Gastroesophageal sphincter (tissue), 4 donors: ENCODE measurements around the gene USP5. TPM values are rescaled to one million over a fixed set of nuclear protein-coding genes. Genes with fewer than 3 reads are reported as not detected.

Experiments
- ATAC-seq: fragments of 150-250 bp; one replicate; pipeline ENCODE4 v1.9.1; 2016; ENCODE audit warnings: mild to moderate bottlenecking, moderate library complexity
- H3K27ac ChIP-seq, 4 donors: fragments of 200-600 bp; sonication (generic) in 3 of 4; 1 replicate in 3 of 4; 2 replicates in 1 of 4; pipeline ENCODE4 v1.5.1; 2016 to 2019
- H3K27me3 ChIP-seq: fragments of 200-600 bp; sonication (generic); one replicate; pipeline ENCODE4 v1.5.1; 2019
- H3K36me3 ChIP-seq, 2 donors: fragments of 200-600 bp; sonication (generic); one replicate each; pipeline ENCODE4 v1.5.1; 2019; ENCODE audit warnings: control low read depth in 1 of 2
- H3K4me1 ChIP-seq, 3 donors: fragments of 200-600 bp; sonication (generic); 1 replicate in 2 of 3; 2 replicates in 1 of 3; pipeline ENCODE4 v1.5.1; 2016 to 2019; ENCODE audit warnings: control low read depth in 2 of 3
- H3K4me3 ChIP-seq, 2 donors: fragments of 200-600 bp; sonication (generic); one replicate each; pipeline ENCODE4 v1.5.1; 2019; ENCODE audit warnings: mild to moderate bottlenecking in 1 of 2, moderate library complexity in 1 of 2
- H3K9me3 ChIP-seq, 3 donors: fragments of 200-600 bp; sonication (generic); one replicate each; pipeline ENCODE4 v1.5.1; 2017 to 2019; ENCODE audit warnings: control low read depth in 2 of 3
- CTCF ChIP-seq, 4 experiments: fragments of 200-600 bp in 2 of 4; fragments of 450-650 bp in 2 of 4; sonication (generic) in 1 of 4; IDR thresholded peaks; one replicate each; pipeline ENCODE4 v1.5.1; 2017 to 2019; ENCODE audit warnings: antibody characterized with exemption in 4 of 4, mild to moderate bottlenecking in 2 of 4, moderate library complexity in 2 of 4
- EP300 ChIP-seq: sonication (generic); formaldehyde crosslinking; IDR thresholded peaks from one replicate; pipeline ENCODE4 v1.6.1; 2017; ENCODE audit warnings: antibody characterized with exemption, mild to moderate bottlenecking
- POLR2A ChIP-seq, 2 donors: fragments of 450-650 bp; IDR thresholded peaks; one replicate each; pipeline ENCODE4 v1.6.1; 2017; ENCODE audit warnings: antibody characterized with exemption in 2 of 2, mild to moderate bottlenecking in 2 of 2, moderate library complexity in 1 of 2
- POLR2AphosphoS5 ChIP-seq: sonication (generic); formaldehyde crosslinking; IDR thresholded peaks from one replicate; pipeline ENCODE4 v1.6.1; 2017; ENCODE audit warnings: antibody characterized with exemption
- WGBS, 2 donors: methylation state at CpG; one replicate each; pipeline ENCODE4 v1.1.5; 2018; ENCODE audit warnings: low coverage in 1 of 2; 5-methylcytosine and 5-hydroxymethylcytosine counted together
- total RNA-seq, 4 donors: library from RNA; depleted of rRNA; stranded (reverse); fragments of >200 nt; gene quantifications; one replicate each; pipeline ENCODE4 v1.1.0, GENCODE V29; 2016

The USP5 gene
- total RNA-seq, 4 donors from 2014 or later = 43.4 to 70.9 (median 65.0) TPM

GRCh38 chr12:6915789-6916285 lies 63.9 kb downstream of the USP5 start:
- peaks cover 0 to 48% of the 10 kb centered on the region in 2 donors for H3K36me3 ChIP-seq
- H3K4me3 ChIP-seq = peak overlapping the region in 1 of 2 donors; percentile 87
- ATAC-seq = no peak
- no peaks in the 10 kb centered on the region for H3K27me3 ChIP-seq
- TF ChIP-seq POLR2A (IDR thresholded peaks at IDR 0.05) (no peak), POLR2AphosphoS5 (no peak), EP300 (no peak), CTCF (IDR thresholded peaks at IDR 0.05) (no peak)
- H3K4me1 ChIP-seq = peaks cover 0 to 31% (median 15%) of the 10 kb centered on the region in 3 donors
- no peaks in the 10 kb centered on the region for H3K9me3 ChIP-seq
- no CpG with 5 or more reads among the region's 14 CpGs for WGBS, 2 donors
- H3K27ac ChIP-seq = peak overlapping the region in 3 of 4 donors; percentile 88 to 92 (median 91)

Other genes starting within 250 kb of the USP5 start
- 100 to 1,000 TPM; 133 to 266 (median 219) TPM for gene CHD4, start 244.8 kb upstream of the USP5 start, total RNA-seq
- 1 to 10 TPM in 2 of 4 donors, under 1 TPM in 2; 0.47 to 2.0 (median 1.2) TPM for gene LPAR5, start 216.2 kb upstream of the USP5 start, total RNA-seq
- gene ACRBP, start 204.7 kb upstream of the USP5 start, total RNA-seq = 1 to 10 TPM in 2 of 4 donors, under 1 TPM in 1, not detected in 1; 0.81 to 3.2 (median 2.4) TPM
- 10 to 100 TPM; 43.2 to 63.8 (median 54.3) TPM for gene ING4, start 189.0 kb upstream of the USP5 start, total RNA-seq
- gene ZNF384, start 162.8 kb upstream of the USP5 start, total RNA-seq = 10 to 100 TPM; 26.1 to 57.5 (median 43.6) TPM
- 1 to 10 TPM in 1 of 4 donors, under 1 TPM in 3; 0.46 to 1.2 (median 0.73) TPM for gene PIANP, start 151.3 kb upstream of the USP5 start, total RNA-seq
- gene COPS7A, start 128.1 kb upstream of the USP5 start, total RNA-seq = 10 to 100 TPM; 54.4 to 69.5 (median 55.4) TPM
- gene MLF2, start 99.0 kb upstream of the USP5 start, total RNA-seq = 100 to 1,000 TPM; 140 to 290 (median 216) TPM
- 100 to 1,000 TPM; 259 to 516 (median 325) TPM for gene PTMS, start 85.8 kb upstream of the USP5 start, total RNA-seq
- gene LAG3, start 79.6 kb upstream of the USP5 start, total RNA-seq = 1 to 10 TPM in 3 of 4 donors, under 1 TPM in 1; 0.30 to 3.0 (median 1.9) TPM
- gene CD4, start 62.6 kb upstream of the USP5 start, total RNA-seq = 10 to 100 TPM in 2 of 4 donors, 1 to 10 TPM in 2; 2.6 to 15.2 (median 9.1) TPM
- gene GPR162, start 30.3 kb upstream of the USP5 start, total RNA-seq = 1 to 10 TPM; 3.7 to 9.7 (median 3.9) TPM
- 10 to 100 TPM; 17.3 to 28.3 (median 23.0) TPM for gene P3H3, start 23.7 kb upstream of the USP5 start, total RNA-seq
- 1 to 10 TPM in 3 of 4 donors, under 1 TPM in 1; 0.45 to 1.8 (median 1.3) TPM for gene GNB3, start 11.2 kb upstream of the USP5 start, total RNA-seq
- gene CDCA3, start 864 bp upstream of the USP5 start, total RNA-seq = 1 to 10 TPM; 1.1 to 5.9 (median 1.4) TPM
- gene TPI1, start 15.4 kb downstream of the USP5 start, total RNA-seq = 100 to 1,000 TPM; 324 to 473 (median 392) TPM
- 10 to 100 TPM in 1 of 4 donors, 1 to 10 TPM in 3; 7.4 to 10.7 (median 8.1) TPM for gene SPSB2, start 21.2 kb downstream of the USP5 start, total RNA-seq
- 10 to 100 TPM in 3 of 4 donors, 1 to 10 TPM in 1; 8.8 to 16.6 (median 13.6) TPM for gene LRRC23, start 52.7 kb downstream of the USP5 start, total RNA-seq
- 10 to 100 TPM; 31.2 to 68.2 (median 43.5) TPM for gene ENO2, start 62.4 kb downstream of the USP5 start, total RNA-seq
- 100 to 1,000 TPM in 2 of 4 donors, 10 to 100 TPM in 2; 49.0 to 136 (median 95.2) TPM for gene ATN1, start 75.8 kb downstream of the USP5 start, total RNA-seq
- not detected for gene RNU7-1, start 91.7 kb downstream of the USP5 start, total RNA-seq
- 100 to 1,000 TPM; 172 to 521 (median 367) TPM for gene C12orf57, start 91.9 kb downstream of the USP5 start, total RNA-seq
- gene PTPN6, start 99.2 kb downstream of the USP5 start, total RNA-seq = 10 to 100 TPM in 1 of 4 donors, 1 to 10 TPM in 3; 2.6 to 15.9 (median 7.5) TPM
- 100 to 1,000 TPM; 170 to 215 (median 187) TPM for gene PHB2, start 118.5 kb downstream of the USP5 start, total RNA-seq
- gene EMG1, start 118.8 kb downstream of the USP5 start, total RNA-seq = 10 to 100 TPM; 17.0 to 27.3 (median 20.1) TPM
- gene LPCAT3, start 166.3 kb downstream of the USP5 start, total RNA-seq = 10 to 100 TPM; 23.7 to 33.7 (median 26.6) TPM
- 100 to 1,000 TPM; 391 to 853 (median 638) TPM for gene C1S, start 208.6 kb downstream of the USP5 start, total RNA-seq
- 100 to 1,000 TPM; 330 to 846 (median 620) TPM for gene C1R, start 240.3 kb downstream of the USP5 start, total RNA-seq